Measurements from ENCODE around the gene SEMA4G.

Gene SEMA4G

GRCh38 chr10:100969187-100970075 is at the start of gene SEMA4G:
SEMA4G (plus strand) TSS chr10:100969504; CDS start chr10:100972913, 3,409 bp downstream.
- DNase-seq, result no peak

GRCh38 chr10:100923580-100923979 is 45.7 kb upstream of the SEMA4G start:
- no peak for DNase-seq

GRCh38 chr10:100927266-100927665 is 42.0 kb upstream of the SEMA4G start:
- no peak for DNase-seq

- DNase-seq, result no peak
Measured at GRCh38 chr10:100928039-100928438, 41.3 kb upstream of the SEMA4G start.

GRCh38 chr10:100930368-100930767 is 38.9 kb upstream of the SEMA4G start:
- DNase-seq, result no peak

- no peak for DNase-seq
Measured at GRCh38 chr10:100934084-100934659, 35.1 kb upstream of the SEMA4G start.

GRCh38 chr10:100939763-100940344 is 29.4 kb upstream of the SEMA4G start:
- DNase-seq, result no peak

GRCh38 chr10:100942229-100942628 is 27.1 kb upstream of the SEMA4G start:
- no peak for DNase-seq

- DNase-seq, result no peak
Measured at GRCh38 chr10:100943508-100943907, 25.8 kb upstream of the SEMA4G start.

- no peak for DNase-seq
Measured at GRCh38 chr10:100945754-100946153, 23.6 kb upstream of the SEMA4G start.

GRCh38 chr10:100948916-100949315 is 20.4 kb upstream of the SEMA4G start:
- DNase-seq, result no peak

GRCh38 chr10:100960251-100960650 is 9.1 kb upstream of the SEMA4G start:
- DNase-seq, result no peak

- no peak for DNase-seq
Measured at GRCh38 chr10:100962351-100963080, 6.8 kb upstream of the SEMA4G start.

GRCh38 chr10:100963826-100964225 is 5.5 kb upstream of the SEMA4G start:
- DNase-seq, result no peak

GRCh38 chr10:100965820-100966219 is 3.5 kb upstream of the SEMA4G start:
- no peak for DNase-seq

GRCh38 chr10:100966887-100967286 is 2.4 kb upstream of the SEMA4G start:
- DNase-seq, result no peak

GRCh38 chr10:100967332-100967731 is 2.0 kb upstream of the SEMA4G start:
- no peak for DNase-seq

- no peak for DNase-seq
Measured at GRCh38 chr10:100968062-100968736, 1.1 kb upstream of the SEMA4G start.

GRCh38 chr10:100968863-100969186 is 479 bp upstream of the SEMA4G start:
- no peak for DNase-seq

GRCh38 chr10:100970076-100970913 is 991 bp downstream of the SEMA4G start:
- DNase-seq, result no peak

- no peak for DNase-seq
Measured at GRCh38 chr10:100970914-100971811, 1.9 kb downstream of the SEMA4G start.

All from NCI-H1436 treated with DMSO at 0.1 percent for 48 hours (cell line).